HG03565 (cell line): Measurements from ENCODE around the gene ACSL3.

Source experiments
- ATAC-seq: cut with Tn5 transposase; IDR thresholded peaks from one replicate; pipeline ENCODE4 v1.9.1; 2021; ENCODE audit warnings: mild to moderate bottlenecking, moderate library complexity; ENCODE audit not compliant: unreplicated experiment

Gene ACSL3

DNA sequence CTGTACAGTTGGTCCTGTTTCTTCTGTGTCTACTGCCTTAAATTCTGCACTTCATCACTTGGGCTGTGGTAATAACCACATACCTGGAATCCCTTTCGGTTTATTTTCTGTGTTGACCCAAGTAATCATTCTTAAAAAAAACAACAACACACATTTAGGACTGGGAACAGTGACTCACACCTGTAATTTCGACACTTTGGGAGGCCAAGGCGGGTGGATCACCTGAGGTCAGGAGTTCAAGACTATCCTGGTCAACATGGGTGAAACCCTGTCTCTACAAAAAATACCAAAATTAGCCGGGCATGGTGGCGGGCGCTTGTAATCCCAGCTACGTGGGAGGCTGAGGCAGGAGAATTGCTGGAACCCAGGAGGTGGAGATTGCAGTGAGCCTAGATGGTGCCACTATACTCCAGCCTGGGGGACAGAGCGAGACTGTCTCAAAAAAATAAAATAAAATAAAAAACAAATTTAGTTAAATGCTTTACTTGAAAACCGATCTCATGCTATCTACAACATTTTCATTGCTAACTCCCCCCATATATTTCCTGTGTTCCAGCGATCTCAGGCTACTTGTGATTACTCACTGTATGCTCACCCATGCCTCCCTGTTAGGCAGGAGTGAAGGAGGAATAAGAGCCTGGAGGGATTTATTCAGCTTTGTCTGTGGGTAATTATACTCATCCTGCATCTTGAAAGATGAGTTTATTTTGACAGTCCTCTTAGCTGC is 18.2 kb downstream of the ACSL3 start:
- no peak for ATAC-seq

DNA sequence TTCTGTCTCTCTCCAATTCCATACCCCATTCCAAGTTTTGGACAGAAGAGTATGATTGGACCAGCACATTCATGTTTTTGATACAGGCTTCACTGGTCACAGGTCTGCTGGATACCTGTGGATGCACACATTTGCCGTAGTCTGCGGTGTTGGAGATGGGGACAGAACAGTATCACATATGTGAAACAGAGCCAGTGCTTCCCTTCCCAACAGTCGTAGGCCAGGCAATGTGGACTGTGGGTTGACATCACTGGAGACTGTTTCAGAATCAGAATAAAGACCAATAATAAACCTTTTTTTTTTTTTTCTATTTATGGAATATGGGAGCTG is 18.7 kb downstream of the ACSL3 start:
- no peak for ATAC-seq

DNA sequence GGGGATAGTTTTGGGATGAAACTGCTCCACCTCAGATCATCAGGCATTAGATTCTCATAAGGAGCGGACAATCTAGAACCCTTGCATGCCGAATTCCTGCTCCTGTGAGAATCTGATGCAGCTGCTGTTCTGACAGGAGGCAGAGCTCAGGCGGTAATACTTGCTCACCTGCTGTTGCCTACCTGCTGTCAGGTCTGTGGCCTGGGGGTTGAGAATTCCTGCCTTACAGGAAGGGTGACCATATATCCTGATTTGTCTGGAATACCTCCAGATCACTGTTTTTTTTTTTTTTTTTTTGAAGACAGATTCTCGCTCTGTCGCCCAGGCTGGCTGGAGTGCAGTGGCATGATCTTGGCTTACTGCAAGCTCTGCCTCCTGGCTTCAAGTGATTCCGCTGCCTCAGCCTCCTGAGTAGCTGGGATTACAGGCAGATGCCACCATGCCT is 21.7 kb downstream of the ACSL3 start:
- no peak for ATAC-seq

DNA sequence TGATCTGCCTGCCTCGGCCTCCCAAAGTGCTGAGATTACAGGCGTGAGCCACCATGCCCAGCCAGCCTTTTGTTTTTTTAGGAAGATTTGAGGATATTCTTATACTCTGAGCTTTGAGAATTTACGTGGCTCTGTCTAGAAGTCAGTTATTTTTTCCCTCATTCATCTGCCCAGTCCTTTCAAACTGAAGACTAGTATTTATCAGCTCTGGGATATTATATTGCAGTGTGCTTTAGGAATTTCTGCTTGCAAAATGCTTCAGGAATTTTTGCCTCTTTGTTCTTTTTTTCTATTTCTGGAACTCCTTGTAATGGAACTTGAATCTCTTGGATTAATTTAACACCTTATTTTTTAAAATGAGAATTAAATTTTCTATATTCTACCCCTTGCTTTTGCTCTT is 22.6 kb downstream of the ACSL3 start:
- ATAC-seq = no peak

DNA sequence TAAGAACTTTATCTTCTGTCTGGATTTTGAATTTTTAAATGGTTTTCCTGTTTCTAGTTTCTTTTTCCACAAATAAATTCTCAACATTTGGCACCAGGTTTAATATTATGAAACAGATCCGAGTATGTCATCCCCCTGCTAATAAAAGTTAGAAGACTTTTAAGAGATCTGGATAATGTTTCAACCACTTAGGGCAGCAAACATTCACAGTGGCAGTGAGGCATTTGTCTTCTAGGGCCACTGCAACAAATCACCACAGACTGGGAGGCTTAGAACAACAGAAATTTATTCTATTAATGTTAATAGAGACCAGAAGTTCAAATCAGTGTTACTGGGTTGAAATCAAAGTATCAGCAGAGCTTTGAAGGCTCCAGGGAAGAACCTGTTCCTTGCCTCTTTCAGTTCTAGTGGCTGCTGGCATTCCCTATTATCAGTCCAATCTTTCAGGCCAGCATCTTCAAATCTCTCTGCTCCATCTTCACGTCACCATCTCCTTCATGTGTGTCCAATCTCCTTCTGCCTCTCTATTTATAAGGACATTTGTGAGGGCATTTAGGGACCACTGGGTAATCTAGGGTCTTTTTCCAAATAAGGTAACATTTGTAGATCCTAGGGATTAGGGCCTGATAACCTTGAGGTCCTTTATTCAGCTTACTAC is 23.4 kb downstream of the ACSL3 start:
- no peak for ATAC-seq

DNA sequence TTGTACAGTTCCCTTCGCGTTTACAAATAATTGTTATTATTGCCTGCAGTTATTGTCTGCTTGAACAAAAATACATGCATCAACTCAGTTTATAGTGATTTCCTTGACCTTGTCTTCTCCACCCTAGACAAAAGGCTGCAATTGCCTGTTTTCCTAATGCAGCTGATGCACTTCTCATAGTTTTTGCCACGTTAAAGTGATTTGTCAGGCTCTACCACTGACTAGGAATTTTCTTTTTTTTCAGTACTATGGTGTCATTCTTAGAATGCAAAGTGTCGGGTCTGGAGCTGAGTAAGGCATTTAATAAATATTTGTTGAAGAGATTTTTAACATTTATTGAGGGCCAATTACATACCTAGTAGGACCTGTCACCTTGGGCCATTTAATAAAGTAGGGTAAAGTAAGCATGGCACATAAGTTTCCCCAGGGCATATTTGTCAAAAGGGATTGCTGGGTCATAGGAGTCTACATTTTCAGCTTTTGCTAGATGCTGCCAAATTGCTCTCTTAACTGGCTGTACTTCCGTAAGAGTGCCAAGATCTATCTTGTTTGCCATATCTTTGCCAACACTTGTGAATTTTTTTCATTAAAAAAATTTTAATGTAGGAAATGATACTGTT is 24.1 kb downstream of the ACSL3 start:
- no peak for ATAC-seq

DNA sequence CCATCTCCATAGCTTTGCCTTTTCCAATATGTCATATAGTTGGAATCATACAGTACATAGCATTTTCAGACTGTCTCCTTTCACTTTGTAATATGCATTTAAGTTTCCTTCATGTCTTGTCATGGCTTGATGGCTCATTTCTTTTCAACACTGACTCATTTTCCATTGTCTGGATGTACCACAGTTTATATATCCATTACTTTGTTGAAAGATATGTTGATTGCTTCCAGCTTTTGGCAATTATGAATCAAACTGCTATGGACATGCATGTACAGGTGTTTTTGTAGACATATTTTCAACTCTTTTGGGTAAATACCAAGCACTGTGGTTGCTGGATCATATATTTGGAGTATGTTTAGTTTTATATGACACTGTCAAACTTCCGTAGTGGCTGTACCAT is 26.3 kb downstream of the ACSL3 start:
- no peak for ATAC-seq

DNA sequence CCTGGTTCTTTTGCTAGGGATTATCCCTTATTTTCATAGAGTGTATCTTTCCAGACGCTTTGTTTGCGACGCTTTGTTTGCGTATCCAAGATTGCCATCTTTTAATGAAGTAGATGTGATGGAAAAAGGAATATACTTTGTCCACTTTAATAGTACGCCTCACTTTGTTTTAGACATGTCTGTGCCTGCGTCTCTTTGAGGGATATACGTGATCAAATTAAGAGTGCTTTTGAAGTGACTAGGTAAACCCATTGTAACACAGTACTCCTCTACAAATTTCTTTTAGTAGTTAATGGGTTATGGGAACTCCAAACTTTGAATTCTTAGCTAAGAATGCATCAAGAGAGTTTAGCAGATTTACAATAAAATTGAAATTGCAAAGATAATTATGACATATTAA is 27.9 kb downstream of the ACSL3 start:
- ATAC-seq = no peak

DNA sequence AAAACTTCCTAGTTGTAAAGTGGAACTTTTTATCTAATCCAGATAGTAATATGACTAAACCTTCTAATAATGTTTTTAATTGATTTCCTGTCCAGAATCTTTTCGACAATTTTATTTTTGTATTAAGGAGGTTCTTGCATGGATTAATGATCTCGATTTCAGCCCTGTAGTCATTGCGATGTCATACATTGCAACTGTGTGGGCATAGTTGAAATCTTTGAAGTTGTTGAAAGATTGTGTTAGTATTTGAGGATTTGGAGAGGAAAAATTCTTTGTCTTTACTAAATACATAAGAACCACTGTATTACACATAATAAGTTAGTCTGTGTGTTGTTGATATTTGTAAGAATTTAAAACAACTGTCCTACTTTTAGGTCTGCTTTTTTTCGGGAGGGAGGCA is 31.1 kb downstream of the ACSL3 start:
- no peak for ATAC-seq

DNA sequence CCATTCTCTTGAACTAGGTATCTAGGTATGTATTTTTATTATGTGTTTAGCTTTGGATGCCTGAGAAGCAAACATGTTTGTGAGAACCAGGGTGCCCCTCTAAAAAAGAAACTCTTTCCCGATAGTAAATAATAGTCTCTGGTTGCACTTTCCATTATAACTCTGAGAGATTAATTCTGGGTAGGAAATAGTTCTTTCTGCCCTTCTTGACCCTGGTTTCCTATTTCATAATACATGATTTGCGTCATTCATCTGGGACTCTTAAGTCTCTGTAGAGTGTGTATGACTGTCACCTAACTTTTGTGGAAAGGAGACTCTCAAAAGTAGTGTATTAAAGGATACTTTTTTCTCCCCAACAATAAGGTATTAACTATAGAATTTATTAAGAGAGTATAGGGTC is 31.5 kb downstream of the ACSL3 start:
- ATAC-seq = no peak

DNA sequence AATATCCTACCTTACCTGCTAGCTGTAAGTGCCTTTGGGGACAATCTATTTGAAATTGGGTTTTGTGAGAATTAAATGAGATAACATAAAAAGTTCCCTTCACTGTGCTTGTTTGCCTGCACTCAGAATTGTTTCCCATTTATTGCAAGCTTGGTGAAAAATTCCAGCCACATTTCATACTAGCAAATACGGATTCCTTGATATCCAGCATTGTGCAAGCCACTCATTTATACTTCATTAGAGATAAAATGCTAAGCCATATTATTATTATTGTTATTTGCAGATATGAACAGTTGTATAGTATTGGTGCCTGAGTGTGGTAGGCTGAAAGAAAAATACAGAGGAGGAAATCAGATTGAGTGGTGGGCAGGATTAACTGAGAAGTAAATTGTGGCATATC is 31.9 kb downstream of the ACSL3 start:
- no peak for ATAC-seq

DNA sequence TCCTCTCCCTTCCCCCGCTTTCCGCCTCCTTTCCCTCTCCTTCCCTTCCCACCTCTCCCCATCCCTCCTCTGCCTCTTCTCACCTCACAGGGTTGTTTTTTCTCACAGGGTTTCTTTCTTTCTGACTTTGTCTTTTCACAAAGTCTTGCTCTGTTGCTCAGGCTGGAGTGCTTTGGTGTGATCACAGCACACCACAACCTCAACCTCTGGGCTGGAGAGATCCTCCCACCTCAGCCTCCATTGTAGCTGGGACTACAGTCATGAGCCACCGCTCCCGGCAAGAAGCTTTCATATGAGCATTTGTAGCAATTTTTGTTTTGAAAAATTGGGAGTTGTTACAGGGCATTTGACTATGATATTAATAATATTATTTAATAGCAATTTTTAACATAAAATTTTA is 32.9 kb downstream of the ACSL3 start:
- ATAC-seq = no peak

DNA sequence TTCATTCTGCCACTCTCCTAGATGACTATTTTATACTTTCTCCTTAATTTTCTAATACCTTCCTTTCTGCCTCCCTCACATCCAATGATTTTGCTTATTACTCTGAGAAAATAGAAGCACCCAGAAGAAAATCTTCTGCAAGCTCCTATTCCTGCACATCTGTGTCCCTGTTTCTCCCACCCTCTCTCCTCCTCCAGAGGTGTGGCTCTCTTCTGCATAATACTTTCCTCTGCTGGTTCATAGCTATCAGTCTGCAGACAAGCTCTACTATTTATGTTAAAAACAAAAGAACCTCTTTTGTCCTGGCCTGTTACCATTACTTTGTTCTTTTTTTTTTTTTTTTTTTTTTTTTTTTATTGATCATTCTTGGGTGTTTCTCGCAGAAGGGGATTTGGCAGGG is 34.3 kb downstream of the ACSL3 start:
- ATAC-seq = no peak

DNA sequence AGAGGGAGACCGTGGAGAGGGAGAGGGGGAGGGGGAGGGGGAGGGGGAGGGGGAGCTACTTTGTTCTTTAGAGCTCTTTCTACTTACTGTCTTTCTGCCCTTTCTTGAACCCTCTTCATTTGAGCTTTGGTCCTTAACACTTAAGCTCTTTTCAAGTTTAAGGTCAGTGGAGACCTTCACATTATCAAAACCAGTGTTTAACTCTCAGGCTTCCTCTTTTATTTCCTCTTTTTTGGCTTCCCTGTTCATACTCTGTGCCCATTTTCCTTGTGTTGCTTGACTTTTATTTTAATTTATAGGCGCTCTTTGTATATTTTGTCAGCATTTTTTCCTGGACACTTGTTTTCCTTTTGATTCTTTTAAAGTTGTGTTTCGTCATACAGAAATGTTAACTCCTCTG is 37.1 kb downstream of the ACSL3 start:
- ATAC-seq = no peak

DNA sequence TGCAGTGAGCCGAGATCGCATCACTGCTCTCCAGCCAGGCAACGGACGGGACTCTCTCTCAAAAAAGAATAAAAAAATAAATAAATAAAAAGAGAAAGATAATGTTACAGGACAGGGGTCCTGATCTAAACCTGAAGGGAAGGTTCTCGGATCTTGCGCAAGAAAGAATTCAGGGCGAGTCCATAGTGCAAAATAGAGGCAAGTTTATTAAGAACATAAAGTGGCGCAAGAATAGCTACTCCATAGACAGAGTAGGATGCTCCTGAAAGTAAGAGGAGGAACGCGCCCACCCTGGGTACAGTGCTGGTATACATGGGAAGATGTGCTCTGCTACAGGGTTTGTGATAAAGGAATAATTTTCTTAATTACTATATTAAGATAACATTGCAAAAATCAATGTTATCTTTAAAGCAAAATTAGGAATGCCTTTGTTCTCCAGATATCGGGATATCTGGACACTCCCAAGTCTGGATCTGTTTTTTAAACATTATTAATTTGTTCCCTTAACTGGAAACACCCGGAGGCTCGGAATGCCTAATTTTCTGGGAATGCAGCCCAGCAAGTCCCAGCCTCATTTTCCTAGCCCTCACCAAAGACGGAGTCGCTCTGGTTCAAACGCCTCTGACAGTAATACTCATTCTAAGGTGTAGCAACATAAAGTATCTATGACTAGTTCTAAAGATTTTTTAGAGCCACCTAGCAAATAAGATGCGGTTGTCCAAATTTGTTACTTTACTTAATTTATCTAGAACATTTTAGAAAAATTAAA is 38.8 kb downstream of the ACSL3 start:
- no peak for ATAC-seq

DNA sequence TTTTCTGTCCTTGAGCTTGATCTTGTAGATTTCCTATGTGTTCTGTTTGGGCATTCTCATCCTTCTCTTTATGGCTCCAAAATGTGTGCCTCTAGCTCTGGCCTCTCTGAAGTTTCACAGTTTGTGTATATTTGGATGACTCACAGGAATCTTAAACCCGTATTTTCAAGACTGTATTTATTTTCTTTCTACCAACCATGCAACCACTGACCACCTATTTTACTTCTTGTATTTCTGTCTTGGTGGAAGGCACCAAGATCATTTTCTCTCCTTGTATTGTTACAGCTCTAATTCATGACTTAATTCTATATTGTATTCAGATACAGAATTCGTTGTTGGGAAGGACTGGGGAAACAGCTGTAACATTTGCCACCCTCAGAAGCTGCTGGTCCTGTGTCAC is 39.5 kb downstream of the ACSL3 start:
- ATAC-seq = no peak

DNA sequence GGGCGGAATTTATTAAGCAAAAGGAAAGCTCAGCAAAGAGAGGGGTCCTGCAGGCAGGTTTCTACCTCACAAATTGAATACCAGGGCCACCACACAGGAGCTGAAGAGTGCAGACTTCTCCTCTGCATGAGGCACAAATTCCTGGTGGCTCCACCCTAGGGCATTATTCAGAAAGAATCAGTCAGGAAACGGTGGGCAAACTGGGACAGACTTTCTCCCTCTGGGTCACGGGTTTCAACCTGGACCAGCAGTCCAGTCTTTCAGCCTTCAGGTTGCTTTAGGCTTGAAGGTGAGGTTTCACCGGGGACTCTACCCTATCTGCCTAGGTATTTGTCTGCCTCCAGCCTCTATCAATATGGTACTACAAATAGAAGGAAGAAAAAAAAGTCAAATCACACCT is 41.8 kb downstream of the ACSL3 start:
- no peak for ATAC-seq

DNA sequence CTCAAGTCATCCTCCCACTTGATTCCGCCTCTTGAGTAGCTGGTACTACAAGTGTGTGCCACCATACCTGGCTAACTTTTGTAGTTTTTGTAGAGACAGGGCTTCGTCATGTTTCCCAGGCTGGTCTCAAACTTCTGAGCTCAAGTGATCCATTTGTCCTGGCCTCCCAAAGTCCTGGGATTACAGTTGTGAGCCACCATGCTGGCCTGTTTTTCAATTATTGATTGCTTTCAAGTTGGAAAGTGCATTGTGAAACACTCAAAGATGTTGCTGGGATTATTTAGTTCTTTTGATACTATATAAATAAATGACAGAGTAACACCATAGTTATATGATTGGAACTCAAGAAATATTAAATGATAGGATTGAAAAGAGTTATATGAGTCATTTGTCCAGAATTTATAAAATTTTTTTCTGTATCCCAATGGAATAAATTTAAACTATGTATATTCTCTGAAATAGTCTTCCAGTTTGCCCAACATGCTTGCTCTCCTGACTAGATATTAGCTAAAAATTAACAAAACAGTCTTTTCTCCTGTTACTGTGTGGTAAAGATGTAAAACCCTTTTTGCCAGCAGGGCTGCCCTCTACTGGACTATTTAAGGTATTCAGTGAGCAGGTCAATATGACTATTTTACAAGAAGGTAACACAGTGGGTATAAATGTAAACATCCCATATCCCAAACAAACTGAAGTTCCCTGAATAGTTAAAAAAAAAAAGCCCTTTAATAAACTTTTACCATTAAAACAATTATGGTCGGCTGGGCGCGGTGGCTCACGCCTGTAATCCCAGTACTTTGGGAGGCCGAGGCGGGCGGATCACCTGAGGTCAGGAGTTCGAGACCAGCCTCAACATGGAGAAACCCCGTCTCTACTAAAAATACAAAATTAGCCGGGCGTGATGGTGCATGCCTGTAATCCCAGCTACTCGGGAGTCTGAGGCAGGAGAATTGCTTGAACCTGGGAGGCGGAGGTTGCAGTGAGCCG is 42.7 kb downstream of the ACSL3 start:
- ATAC-seq = peak; percentile 84

DNA sequence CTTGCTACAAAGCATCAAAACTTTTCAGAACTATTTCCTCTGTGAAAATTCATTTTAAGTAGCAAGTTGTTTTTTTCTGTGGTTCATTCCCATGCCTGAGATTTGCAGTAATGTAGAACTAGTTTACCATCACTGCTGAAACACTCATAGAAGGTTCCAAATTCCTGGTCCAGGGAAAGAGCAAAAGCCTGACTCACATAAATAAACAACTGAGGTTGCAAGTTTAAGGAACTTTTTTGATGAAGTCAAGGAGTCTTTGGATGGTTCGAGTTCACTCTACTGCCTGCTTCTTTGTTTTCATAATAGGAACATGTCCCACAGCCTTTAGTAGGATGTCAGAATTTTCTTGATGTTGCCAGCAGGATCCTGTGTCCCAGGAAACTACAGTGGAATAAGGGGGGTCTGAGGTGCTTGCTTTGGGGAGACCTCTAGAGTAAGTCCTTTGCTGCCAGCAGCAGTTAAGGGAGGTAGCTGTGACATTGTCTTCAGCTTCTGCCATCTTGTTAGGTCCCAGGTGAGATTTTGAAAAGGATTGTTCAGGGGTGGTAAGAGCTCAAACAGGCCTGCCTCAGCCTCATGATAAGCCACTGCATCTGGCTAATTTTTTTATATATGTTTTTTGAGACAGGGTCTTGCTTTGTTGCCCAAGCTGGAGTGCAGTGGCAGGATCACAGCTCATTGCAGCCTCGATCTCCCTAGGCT is 43.9 kb downstream of the ACSL3 start:
- ATAC-seq = no peak

DNA sequence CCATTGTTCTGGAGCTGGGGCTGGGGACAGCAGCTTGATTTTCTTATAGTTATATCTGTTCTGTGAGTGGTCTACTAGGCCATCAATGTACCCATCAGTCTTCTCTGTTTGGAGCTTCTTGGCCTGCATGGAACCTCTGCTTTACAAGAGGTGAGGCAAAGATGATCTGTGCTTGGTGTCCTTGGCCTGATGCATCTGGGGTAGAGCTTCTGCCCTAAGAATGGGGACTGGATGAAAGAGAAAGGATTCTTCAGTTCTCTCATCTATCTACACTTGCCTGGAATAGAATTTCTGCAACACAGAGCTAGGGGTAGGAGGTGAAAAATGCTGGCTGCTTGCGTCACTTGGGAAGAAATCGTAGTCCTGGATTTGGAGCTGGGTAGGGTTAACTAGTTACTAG is 46.2 kb downstream of the ACSL3 start:
- ATAC-seq = no peak
